ENCODE results near the gene DIPK2A. TPM values are rescaled to one million over a fixed set of nuclear protein-coding genes. Genes with fewer than 3 reads are reported as not detected.

DIPK2A gene
- total and polyA plus RNA-seq, 2 experiments from 2014 or later: 19.0 to 38.5 TPM

DNA sequence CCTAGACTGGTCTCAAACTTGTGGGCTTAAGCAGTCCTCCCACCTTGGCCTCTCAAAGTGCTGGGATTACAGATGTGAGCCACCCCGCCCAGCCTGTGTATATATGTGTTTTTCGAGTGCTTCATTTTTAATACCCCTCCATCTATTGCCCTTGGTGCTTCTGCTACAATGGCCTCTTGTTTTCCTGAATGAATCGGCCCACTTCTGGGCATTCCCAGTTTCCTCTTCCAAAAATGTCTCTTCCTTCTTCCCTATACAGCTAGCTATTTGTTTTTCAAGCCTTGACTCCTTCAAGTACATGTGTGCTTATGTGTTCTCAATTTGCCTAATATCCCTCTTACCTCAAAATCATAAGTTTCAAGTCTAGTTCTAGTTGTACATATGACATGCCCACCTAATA lies 16.7 kb downstream of the DIPK2A start (continued):
- TF ChIP-seq, protein P1, sequence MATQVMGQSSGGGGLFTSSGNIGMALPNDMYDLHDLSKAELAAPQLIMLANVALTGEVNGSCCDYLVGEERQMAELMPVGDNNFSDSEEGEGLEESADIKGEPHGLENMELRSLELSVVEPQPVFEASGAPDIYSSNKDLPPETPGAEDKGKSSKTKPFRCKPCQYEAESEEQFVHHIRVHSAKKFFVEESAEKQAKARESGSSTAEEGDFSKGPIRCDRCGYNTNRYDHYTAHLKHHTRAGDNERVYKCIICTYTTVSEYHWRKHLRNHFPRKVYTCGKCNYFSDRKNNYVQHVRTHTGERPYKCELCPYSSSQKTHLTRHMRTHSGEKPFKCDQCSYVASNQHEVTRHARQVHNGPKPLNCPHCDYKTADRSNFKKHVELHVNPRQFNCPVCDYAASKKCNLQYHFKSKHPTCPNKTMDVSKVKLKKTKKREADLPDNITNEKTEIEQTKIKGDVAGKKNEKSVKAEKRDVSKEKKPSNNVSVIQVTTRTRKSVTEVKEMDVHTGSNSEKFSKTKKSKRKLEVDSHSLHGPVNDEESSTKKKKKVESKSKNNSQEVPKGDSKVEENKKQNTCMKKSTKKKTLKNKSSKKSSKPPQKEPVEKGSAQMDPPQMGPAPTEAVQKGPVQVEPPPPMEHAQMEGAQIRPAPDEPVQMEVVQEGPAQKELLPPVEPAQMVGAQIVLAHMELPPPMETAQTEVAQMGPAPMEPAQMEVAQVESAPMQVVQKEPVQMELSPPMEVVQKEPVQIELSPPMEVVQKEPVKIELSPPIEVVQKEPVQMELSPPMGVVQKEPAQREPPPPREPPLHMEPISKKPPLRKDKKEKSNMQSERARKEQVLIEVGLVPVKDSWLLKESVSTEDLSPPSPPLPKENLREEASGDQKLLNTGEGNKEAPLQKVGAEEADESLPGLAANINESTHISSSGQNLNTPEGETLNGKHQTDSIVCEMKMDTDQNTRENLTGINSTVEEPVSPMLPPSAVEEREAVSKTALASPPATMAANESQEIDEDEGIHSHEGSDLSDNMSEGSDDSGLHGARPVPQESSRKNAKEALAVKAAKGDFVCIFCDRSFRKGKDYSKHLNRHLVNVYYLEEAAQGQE (IDR thresholded peaks at IDR 0.05; ENCODE audit: unreplicated experiment): no peak
- no peak for TF ChIP-seq NANOG (IDR thresholded peaks at IDR 0.05; ENCODE audit: borderline replicate concordance)
- TF ChIP-seq, protein P2, sequence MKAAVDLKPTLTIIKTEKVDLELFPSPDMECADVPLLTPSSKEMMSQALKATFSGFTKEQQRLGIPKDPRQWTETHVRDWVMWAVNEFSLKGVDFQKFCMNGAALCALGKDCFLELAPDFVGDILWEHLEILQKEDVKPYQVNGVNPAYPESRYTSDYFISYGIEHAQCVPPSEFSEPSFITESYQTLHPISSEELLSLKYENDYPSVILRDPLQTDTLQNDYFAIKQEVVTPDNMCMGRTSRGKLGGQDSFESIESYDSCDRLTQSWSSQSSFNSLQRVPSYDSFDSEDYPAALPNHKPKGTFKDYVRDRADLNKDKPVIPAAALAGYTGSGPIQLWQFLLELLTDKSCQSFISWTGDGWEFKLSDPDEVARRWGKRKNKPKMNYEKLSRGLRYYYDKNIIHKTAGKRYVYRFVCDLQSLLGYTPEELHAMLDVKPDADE (IDR thresholded peaks at IDR 0.05): no peak

DNA sequence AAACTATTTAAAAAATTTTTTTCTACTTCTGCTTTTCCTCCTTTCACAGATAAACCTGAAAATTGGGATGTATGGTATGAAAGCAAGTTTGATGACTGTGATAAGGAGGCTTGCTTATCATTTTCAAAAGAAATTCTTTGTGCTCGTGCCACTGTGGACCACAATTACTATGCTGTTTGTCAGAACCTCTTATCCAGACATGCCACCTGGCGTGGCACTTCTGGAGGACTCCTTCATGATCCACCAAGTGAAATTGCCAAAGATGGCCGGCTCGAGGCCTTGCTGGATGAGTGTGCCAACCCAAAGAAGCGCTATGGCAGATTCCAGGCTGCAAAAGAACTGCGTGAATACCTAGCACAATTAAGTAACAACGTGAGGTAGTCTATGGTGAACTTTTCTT lies 17.8 kb downstream of the DIPK2A start:
- H3K36me3 ChIP-seq (ENCODE audit: insufficient read depth): no peaks in the 10 kb centered on the region
- H3K4me1 Mint-ChIP-seq: peaks cover 6% of the 10 kb centered on the region; the same call in 2 of the 3 replicates
- no peak for TF ChIP-seq EZH2 (IDR thresholded peaks at IDR 0.05; ENCODE audit: low read depth, unreplicated experiment)
- TF ChIP-seq EZH2phosphoT487 (IDR thresholded peaks at IDR 0.05; ENCODE audit: unreplicated experiment): no peak
- no peak for TF ChIP-seq ZNF114 (CRISPR knock-in tag; IDR thresholded peaks at IDR 0.05)
- no peak for TF ChIP-seq STAT1 (IDR thresholded peaks at IDR 0.05; ENCODE audit: unreplicated experiment)
- no peak for TF ChIP-seq ZNF331 (CRISPR knock-in tag; IDR thresholded peaks at IDR 0.05; ENCODE audit: low read depth)
- no peak for TF ChIP-seq JUNB (IDR thresholded peaks at IDR 0.05; ENCODE audit: unreplicated experiment)
- no peak for TF ChIP-seq POLR2AphosphoS5 (IDR thresholded peaks at IDR 0.05; ENCODE audit: low read depth)
- TF ChIP-seq, protein P2 (IDR thresholded peaks at IDR 0.05): no peak
- TF ChIP-seq, protein P3, sequence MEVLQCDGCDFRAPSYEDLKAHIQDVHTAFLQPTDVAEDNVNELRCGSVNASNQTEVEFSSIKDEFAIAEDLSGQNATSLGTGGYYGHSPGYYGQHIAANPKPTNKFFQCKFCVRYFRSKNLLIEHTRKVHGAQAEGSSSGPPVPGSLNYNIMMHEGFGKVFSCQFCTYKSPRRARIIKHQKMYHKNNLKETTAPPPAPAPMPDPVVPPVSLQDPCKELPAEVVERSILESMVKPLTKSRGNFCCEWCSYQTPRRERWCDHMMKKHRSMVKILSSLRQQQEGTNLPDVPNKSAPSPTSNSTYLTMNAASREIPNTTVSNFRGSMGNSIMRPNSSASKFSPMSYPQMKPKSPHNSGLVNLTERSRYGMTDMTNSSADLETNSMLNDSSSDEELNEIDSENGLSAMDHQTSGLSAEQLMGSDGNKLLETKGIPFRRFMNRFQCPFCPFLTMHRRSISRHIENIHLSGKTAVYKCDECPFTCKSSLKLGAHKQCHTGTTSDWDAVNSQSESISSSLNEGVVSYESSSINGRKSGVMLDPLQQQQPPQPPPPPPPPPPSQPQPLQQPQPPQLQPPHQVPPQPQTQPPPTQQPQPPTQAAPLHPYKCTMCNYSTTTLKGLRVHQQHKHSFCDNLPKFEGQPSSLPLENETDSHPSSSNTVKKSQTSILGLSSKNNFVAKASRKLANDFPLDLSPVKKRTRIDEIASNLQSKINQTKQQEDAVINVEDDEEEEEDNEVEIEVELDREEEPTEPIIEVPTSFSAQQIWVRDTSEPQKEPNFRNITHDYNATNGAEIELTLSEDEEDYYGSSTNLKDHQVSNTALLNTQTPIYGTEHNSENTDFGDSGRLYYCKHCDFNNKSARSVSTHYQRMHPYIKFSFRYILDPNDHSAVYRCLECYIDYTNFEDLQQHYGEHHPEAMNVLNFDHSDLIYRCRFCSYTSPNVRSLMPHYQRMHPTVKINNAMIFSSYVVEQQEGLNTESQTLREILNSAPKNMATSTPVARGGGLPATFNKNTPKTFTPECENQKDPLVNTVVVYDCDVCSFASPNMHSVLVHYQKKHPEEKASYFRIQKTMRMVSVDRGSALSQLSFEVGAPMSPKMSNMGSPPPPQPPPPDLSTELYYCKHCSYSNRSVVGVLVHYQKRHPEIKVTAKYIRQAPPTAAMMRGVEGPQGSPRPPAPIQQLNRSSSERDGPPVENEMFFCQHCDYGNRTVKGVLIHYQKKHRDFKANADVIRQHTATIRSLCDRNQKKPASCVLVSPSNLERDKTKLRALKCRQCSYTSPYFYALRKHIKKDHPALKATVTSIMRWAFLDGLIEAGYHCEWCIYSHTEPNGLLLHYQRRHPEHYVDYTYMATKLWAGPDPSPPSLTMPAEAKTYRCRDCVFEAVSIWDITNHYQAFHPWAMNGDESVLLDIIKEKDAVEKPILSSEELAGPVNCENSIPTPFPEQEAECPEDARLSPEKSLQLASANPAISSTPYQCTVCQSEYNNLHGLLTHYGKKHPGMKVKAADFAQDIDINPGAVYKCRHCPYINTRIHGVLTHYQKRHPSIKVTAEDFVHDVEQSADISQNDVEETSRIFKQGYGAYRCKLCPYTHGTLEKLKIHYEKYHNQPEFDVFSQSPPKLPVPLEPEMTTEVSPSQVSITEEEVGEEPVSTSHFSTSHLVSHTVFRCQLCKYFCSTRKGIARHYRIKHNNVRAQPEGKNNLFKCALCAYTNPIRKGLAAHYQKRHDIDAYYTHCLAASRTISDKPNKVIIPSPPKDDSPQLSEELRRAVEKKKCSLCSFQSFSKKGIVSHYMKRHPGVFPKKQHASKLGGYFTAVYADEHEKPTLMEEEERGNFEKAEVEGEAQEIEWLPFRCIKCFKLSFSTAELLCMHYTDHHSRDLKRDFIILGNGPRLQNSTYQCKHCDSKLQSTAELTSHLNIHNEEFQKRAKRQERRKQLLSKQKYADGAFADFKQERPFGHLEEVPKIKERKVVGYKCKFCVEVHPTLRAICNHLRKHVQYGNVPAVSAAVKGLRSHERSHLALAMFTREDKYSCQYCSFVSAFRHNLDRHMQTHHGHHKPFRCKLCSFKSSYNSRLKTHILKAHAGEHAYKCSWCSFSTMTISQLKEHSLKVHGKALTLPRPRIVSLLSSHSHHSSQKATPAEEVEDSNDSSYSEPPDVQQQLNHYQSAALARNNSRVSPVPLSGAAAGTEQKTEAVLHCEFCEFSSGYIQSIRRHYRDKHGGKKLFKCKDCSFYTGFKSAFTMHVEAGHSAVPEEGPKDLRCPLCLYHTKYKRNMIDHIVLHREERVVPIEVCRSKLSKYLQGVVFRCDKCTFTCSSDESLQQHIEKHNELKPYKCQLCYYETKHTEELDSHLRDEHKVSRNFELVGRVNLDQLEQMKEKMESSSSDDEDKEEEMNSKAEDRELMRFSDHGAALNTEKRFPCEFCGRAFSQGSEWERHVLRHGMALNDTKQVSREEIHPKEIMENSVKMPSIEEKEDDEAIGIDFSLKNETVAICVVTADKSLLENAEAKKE (CRISPR knock-in tag; IDR thresholded peaks at IDR 0.05): no peak
- no peak for TF ChIP-seq NANOG (IDR thresholded peaks at IDR 0.05; ENCODE audit: borderline replicate concordance)

More for the DNA sequence above, 17.8 kb downstream of the DIPK2A start:
- no peak for ATAC-seq
- Mint-ChIP-seq H3K4me3 (no peak overlapping the region), H3K27me3 (ENCODE audit: insufficient read depth, low read depth, poor library complexity) (no peaks in the 10 kb centered on the region), H3K27ac (peak overlapping the region; percentile 53; the same call in 1 of the 2 replicates), H3K9me3 (no peaks in the 10 kb centered on the region), H3K36me3 (ENCODE audit: low read depth) (peaks cover 21% of the 10 kb centered on the region)
- Histone ChIP-seq H3K4me3 (no peak overlapping the region), H3K4me2 (no peak overlapping the region), H3K27me3 (ENCODE audit: insufficient read depth) (no peaks in the 10 kb centered on the region), H2AFZ (no peak overlapping the region), H4K20me1 (replicated peaks; ENCODE audit: insufficient read depth) (peaks cover 6% of the 10 kb centered on the region; the same call in 1 of the 2 replicates), H3K9me2 (ENCODE audit: insufficient read depth) (no peaks in the 10 kb centered on the region), H3K79me2 (replicated peaks; ENCODE audit: insufficient read depth) (peaks cover 53% of the 10 kb centered on the region), H3K27ac (ENCODE audit: low read depth) (no peak overlapping the region), H3F3A (replicated peaks; ENCODE audit: low read depth) (no peaks in the 10 kb centered on the region), H3K4me1 (ENCODE audit: insufficient read depth) (no peaks in the 10 kb centered on the region; the same call in 1 of the 2 replicates)
- no peak for DNase-seq (ENCODE audit: low spot score)
